Activated CD8-positive, alpha-beta memory T cell treated with anti-CD3 and anti-CD28 coated beads for 36 hours (primary cell): ENCODE measurements around the gene FCER2. TPM values are rescaled to one million over a fixed set of nuclear protein-coding genes. Genes with fewer than 3 reads are reported as not detected.

Source experiments
- CTCF ChIA-PET: fragments of 350-600 bp; sonication (Branson Sonifier 250); formaldehyde crosslinking; loops from one replicate; lab custom pipeline; 2021; ENCODE audit warnings: antibody characterized with exemption; lab: Charles Lee
- POLR2A ChIA-PET: fragments of 350-600 bp; sonication (Branson Sonifier 250); formaldehyde crosslinking; loops from one replicate; lab custom pipeline; 2021; ENCODE audit warnings: antibody characterized with exemption; lab: Charles Lee
- total RNA-seq, 2 experiments: library from RNA; stranded (reverse); gene quantifications; one replicate each; pipeline ENCODE4 v1.2.3, GENCODE V29; 2021

Gene FCER2
- total RNA-seq, 2 experiments from 2014 or later: 1.8 to 2.5 TPM

- CTCF ChIA-PET: interaction anchor here (1.2 to 1.3 kb wide), 2 partner anchors 39 to 40 kb away, joined by 3 read pairs; no protein-coding TSS in a partner anchor
- POLR2A ChIA-PET: interaction anchor here (0.6 kb wide), 1 partner anchor 1255 kb away, joined by 4 read pairs; no protein-coding TSS in a partner anchor
Measured at GRCh38 chr19:7736148-7736547, 34.2 kb upstream of the FCER2 start.

- ChIA-PET CTCF (interaction anchor here (1.3 kb wide), 1 partner anchor 37 kb away, joined by 3 read pairs; no protein-coding TSS in a partner anchor), POLR2A (no interaction called here)
Measured at GRCh38 chr19:7734220-7735203, 32.6 kb upstream of the FCER2 start.

- POLR2A ChIA-PET: no interaction called here
- CTCF ChIA-PET: no interaction called here
Measured at GRCh38 chr19:7733376-7733775, 31.4 kb upstream of the FCER2 start.

DNA sequence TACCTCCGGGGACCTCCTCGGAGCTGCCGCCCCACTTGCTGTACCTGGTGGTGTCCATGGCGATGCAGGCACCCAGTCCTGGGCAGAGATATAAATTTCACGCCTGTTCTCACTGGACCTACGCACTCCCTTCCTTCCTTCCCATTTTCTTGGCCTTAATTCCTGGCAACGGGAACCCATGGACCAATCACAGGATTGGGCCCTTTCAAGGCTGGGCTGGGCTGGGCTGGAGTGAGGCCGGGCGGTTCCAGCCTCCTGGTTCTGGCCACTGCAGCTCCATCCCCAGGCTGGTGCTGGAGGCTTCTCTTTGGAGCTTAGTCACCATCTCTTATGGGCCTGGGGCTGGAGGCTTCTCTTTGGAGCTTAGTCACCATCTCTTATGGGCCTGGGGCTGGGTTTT is 30.1 kb upstream of the FCER2 start, which contains the start of gene CLEC4G:
Gene CLEC4G, minus strand, starts transcription at position 66 of the 400 bp plus-strand sequence. Its CDS starts 8 bp downstream, at position 58.
- ChIA-PET POLR2A (no interaction called here), CTCF (no interaction called here)

DNA sequence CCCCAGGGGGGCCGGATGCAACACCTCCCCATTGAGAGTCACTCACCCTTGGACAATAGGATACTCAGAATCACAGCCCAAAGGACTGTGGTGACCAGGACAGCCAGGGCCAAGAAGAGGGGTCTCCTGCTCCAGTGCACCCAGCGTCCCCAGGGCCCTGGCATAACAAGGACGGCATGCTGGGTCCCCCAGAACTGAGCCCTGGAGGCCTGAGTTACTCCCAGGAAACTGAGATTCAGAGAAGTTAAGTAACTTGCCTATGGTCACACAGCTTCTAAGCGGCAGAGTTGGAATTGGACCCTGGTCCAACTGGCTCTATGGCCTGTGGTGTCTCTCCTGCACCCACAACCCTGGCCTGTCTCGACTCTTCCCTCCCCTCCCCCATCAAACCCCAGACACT is 29.7 kb upstream of the FCER2 start:
- POLR2A ChIA-PET: no interaction called here
- CTCF ChIA-PET: no interaction called here

- CTCF ChIA-PET: no interaction called here
- POLR2A ChIA-PET: no interaction called here
Measured at GRCh38 chr19:7731218-7731595, 29.3 kb upstream of the FCER2 start.

- CTCF ChIA-PET: no interaction called here
Measured at GRCh38 chr19:7730286-7731217, 28.6 kb upstream of the FCER2 start.

DNA sequence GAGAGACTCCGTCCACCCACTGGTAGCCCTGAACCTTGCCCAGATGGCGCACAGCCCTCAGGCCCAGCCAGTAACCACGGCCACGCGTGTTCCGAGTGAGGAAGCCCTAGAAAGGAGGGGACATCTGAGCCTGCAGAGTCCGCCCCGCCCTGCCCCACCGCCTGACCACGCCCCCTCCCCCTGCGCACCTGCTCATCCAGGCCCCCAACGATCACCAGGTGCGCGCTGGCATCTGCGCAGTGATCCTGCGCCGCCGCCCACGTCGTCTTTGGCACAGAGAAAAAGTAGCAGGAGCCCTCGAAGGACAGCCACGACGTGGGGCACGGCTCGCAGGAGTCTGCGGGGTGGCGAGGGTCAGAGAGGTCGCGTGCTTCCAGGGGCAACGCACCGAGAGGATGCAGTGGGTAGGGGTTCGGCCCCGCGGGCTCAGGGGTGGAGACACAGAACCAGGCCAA is 27.9 kb upstream of the FCER2 start:
- CTCF ChIA-PET: no interaction called here
- POLR2A ChIA-PET: no interaction called here

More at GRCh38 chr19:7730286-7731217, 28.6 kb upstream of the FCER2 start:
- POLR2A ChIA-PET: no interaction called here

DNA sequence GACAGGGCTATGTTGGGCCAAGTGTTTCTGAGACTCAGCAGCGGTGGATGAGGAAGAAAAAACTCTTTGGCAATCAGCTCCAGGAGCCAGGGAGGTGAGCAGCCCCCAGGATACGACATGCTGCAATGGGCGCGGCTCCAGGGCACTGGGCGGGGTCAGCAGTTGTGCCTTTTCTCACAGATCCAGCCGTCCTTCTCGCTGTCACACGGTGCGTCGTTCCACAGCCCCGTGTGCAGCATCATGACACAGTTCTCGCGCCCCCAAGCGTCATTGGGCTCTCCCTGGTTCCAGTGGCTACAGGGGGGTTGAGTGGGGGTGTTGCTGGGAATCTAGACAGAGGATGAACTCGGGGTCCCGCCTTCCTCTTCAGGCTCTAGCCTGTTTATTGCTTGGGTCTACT is 27.3 kb upstream of the FCER2 start:
- CTCF ChIA-PET: no interaction called here
- POLR2A ChIA-PET: no interaction called here

DNA sequence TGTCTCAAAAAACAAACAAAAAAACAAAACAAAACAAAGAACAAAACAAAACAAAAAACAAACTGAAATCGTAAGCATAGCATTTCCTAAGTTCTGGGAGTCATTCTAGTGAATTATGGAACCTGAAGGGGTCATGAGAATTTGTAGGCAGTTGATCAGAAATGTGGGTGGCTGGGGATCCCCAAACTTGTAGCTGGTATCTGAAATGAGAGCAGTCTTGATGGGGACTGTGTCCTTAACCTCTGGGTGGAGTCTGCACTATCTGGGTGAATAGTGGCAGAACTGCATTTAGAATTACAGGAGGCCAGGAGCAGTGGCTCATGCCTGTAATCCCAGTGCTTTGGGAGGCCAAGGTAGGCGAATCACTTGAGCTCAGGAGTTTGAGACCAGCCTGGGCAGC is 23.9 kb upstream of the FCER2 start:
- ChIA-PET POLR2A (no interaction called here), CTCF (no interaction called here)

DNA sequence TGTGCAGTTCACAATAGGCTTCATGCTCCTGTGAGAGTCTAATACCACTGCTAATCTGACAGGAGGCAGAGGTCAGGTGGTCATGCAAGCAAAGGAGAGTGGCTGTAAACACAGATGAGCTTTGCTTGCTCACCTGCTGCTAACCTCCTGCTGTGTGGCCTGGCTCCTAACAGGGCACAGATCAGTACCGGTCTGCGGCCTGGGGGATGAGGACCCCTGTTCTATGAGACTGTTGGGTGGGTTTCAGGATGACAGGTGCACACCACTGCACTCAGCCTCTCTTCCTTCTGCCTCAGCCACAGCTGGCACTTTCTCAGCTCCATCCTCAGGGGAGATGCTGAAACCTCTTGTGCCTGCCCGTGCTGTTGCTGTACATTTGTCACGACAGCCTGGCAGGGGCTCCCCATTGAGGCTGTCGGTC is 20.3 kb upstream of the FCER2 start:
- ChIA-PET POLR2A (no interaction called here), CTCF (interaction anchor here (1.3 kb wide), 1 partner anchor 17 kb away, joined by 3 read pairs; no protein-coding TSS in a partner anchor)

GRCh38 chr19:7720351-7720750 is 18.4 kb upstream of the FCER2 start:
- POLR2A ChIA-PET: no interaction called here

DNA sequence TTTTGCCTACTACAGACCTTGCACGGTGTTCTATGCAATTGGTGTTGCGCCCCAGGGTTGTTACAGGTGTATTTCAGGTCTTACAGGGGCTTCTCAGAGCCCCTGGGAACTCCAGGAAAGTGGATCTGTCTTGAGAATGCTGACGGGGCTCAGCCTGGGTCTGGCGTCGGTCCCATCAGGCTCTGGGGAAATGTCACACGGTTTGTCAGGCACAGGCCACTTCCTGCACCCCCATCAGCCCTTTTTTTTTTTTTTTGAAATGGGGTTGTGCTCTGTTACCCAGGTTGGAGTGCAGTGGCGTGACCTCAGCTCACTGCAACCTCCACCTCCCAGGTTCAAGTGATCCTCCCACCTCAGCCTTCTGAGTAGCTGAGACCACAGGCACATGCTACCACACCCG is 16.7 kb upstream of the FCER2 start:
- ChIA-PET CTCF (no interaction called here), POLR2A (interaction anchor here (0.6 kb wide), 1 partner anchor 25 kb away, joined by 3 read pairs; no protein-coding TSS in a partner anchor)

More at GRCh38 chr19:7720351-7720750, 18.4 kb upstream of the FCER2 start:
- CTCF ChIA-PET: interaction anchor here (0.6 kb wide), 1 partner anchor 298 kb away, joined by 3 read pairs; no protein-coding TSS in a partner anchor

- ChIA-PET POLR2A (no interaction called here), CTCF (no interaction called here)
Measured at GRCh38 chr19:7716762-7717161, 14.8 kb upstream of the FCER2 start.

GRCh38 chr19:7715671-7716070 is 13.7 kb upstream of the FCER2 start:
- CTCF ChIA-PET: no interaction called here
- POLR2A ChIA-PET: no interaction called here

DNA sequence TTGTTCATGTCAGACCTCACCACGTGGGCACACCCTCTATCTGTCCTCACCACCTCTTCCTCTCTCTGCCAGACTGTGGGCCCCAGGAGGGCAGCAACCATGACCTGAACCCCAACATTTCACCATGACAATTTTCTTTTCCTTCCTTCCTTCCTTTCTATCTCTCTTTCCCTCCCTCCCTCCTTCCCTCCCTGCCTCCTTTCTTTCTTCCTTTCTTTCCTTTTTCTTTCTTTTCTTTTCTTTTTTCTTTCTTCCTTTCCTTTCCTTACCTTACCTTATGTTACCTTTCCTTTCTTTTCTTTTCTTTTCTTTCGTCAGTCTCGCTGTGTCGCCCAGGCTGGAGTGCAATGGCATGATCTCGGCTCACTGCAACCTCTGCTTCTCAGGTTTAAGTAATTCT is 8.7 kb upstream of the FCER2 start:
- ChIA-PET POLR2A (no interaction called here), CTCF (no interaction called here)

GRCh38 chr19:7709932-7710460 is 8.1 kb upstream of the FCER2 start:
- CTCF ChIA-PET: interaction anchor here (1.0 kb wide), 1 partner anchor 12 kb away, joined by 3 read pairs; no protein-coding TSS in a partner anchor
- POLR2A ChIA-PET: no interaction called here

- ChIA-PET POLR2A (no interaction called here), CTCF (interaction anchor here (1.0 to 1.1 kb wide), 2 partner anchors 26 to 139 kb away, joined by 3 read pairs; partner anchors contain the start of gene TRAPPC5)
Measured at GRCh38 chr19:7706955-7707456, 5.1 kb upstream of the FCER2 start.
